ENCODE results near the gene MAPKAP1. TPM values are rescaled to one million over a fixed set of nuclear protein-coding genes. Genes with fewer than 3 reads are reported as not detected.

MAPKAP1 gene
- total RNA-seq, 4 donors from 2014 or later = 54.1 to 195 (median 61.9) TPM

GRCh38 chr9:125463926-125464325 lies 243.1 kb downstream of the MAPKAP1 start:
- Histone ChIP-seq H3K9me3 (no peaks in the 10 kb centered on the region), H3K27ac (no peak overlapping the region), H3K36me3 (no peaks in the 10 kb centered on the region), H3K27me3 (no peaks in the 10 kb centered on the region), H3K4me3 (no peak overlapping the region), H3K4me1 (peaks cover 0 to 10% of the 10 kb centered on the region in 2 donors)
- TF ChIP-seq CTCF (IDR thresholded peaks at IDR 0.05) = no peak
- TF ChIP-seq POLR2A (IDR thresholded peaks at IDR 0.05) = no peak
- intact Hi-C loops (cut with DNase I; ENCODE audit: low total_unique reads) = no loop called here
- no peak for DNase-seq

GRCh38 chr9:125462861-125463291 lies 244.1 kb downstream of the MAPKAP1 start:
- TF ChIP-seq POLR2A (IDR thresholded peaks at IDR 0.05) (no peak), CTCF (IDR thresholded peaks at IDR 0.05) (no peak)
- DNase-seq = no peak
- intact Hi-C loops (cut with DNase I; ENCODE audit: low total_unique reads) = no loop called here
- Histone ChIP-seq H3K9me3 (no peaks in the 10 kb centered on the region), H3K36me3 (no peaks in the 10 kb centered on the region), H3K27me3 (no peaks in the 10 kb centered on the region), H3K27ac (no peak overlapping the region), H3K4me3 (no peak overlapping the region), H3K4me1 (peaks cover 0 to 10% of the 10 kb centered on the region in 2 donors)

- H3K27me3 ChIP-seq = no peaks in the 10 kb centered on the region
- TF ChIP-seq CTCF (IDR thresholded peaks at IDR 0.05) = no peak
- no peak overlapping the region for H3K4me3 ChIP-seq
- no peaks in the 10 kb centered on the region for H3K9me3 ChIP-seq
- H3K36me3 ChIP-seq = no peaks in the 10 kb centered on the region
- peaks cover 0 to 10% of the 10 kb centered on the region in 2 donors for H3K4me1 ChIP-seq
- DNase-seq = no peak
- intact Hi-C loops (cut with DNase I; ENCODE audit: low total_unique reads) = no loop called here
- H3K27ac ChIP-seq = peak overlapping the region in 1 of 2 donors; percentile 10
Measured at GRCh38 chr9:125461636-125462190, 245.3 kb downstream of the MAPKAP1 start.

GRCh38 chr9:125460883-125461635 lies 245.9 kb downstream of the MAPKAP1 start:
- DNase-seq = peak; percentile 76 to 81
- no peaks in the 10 kb centered on the region for H3K27me3 ChIP-seq
- H3K36me3 ChIP-seq = no peaks in the 10 kb centered on the region
- TF ChIP-seq CTCF (IDR thresholded peaks at IDR 0.05) (no peak), POLR2A (IDR thresholded peaks at IDR 0.05) (no peak)
- no peaks in the 10 kb centered on the region for H3K9me3 ChIP-seq
- H3K27ac ChIP-seq = peak overlapping the region; percentile 10 to 37
- H3K4me3 ChIP-seq = no peak overlapping the region
- intact Hi-C loops (cut with DNase I; ENCODE audit: low total_unique reads) = no loop called here
- peaks cover 0 to 10% of the 10 kb centered on the region in 2 donors for H3K4me1 ChIP-seq

GRCh38 chr9:125460346-125460745 lies 246.7 kb downstream of the MAPKAP1 start:
- TF ChIP-seq CTCF (IDR thresholded peaks at IDR 0.05) (no peak), POLR2A (IDR thresholded peaks at IDR 0.05) (no peak)
- no peak for DNase-seq
- no peak overlapping the region for H3K4me3 ChIP-seq
- intact Hi-C loops (cut with DNase I; ENCODE audit: low total_unique reads) = no loop called here
- peak overlapping the region; percentile 10 to 37 for H3K27ac ChIP-seq
- H3K27me3 ChIP-seq = no peaks in the 10 kb centered on the region
- H3K36me3 ChIP-seq = no peaks in the 10 kb centered on the region
- H3K9me3 ChIP-seq = no peaks in the 10 kb centered on the region
- peaks cover 0 to 10% of the 10 kb centered on the region in 2 donors for H3K4me1 ChIP-seq
